BJ (cell line): ENCODE measurements around the gene RNU6-9. TPM values are rescaled to one million over a fixed set of nuclear protein-coding genes. Genes with fewer than 3 reads are reported as not detected.

Experiments used
- CTCF ChIA-PET: fragments of 350-600 bp; formaldehyde crosslinking; extraction: SDS; loops from one replicate; lab custom pipeline; 2021; ENCODE audit warnings: antibody characterized with exemption, inconsistent platforms; lab: Yijun Ruan, JAX
- POLR2A ChIA-PET: fragments of 300-600 bp; sonication (Branson Sonifier 250); formaldehyde crosslinking; extraction: SDS; loops from one replicate; lab custom pipeline; 2021; ENCODE audit warnings: antibody characterized with exemption; lab: Charles Lee
- DNase-seq: peaks from one replicate; pipeline ENCODE4 v3.0.0-alpha.2; 2011; ENCODE audit warnings: low read depth
- H3K27me3 ChIP-seq: 2 replicates; pipeline ENCODE4 v1.6.0; 2011; ENCODE audit warnings: low read length; ENCODE audit not compliant: control insufficient read depth, insufficient read depth
- H3K36me3 ChIP-seq: 2 replicates; pipeline ENCODE4 v1.5.1; 2011; ENCODE audit warnings: low read length; ENCODE audit not compliant: control insufficient read depth, insufficient read depth
- H3K4me3 ChIP-seq: 2 replicates; pipeline ENCODE4 v1.5.1; 2011; ENCODE audit warnings: low read depth, mild to moderate bottlenecking, control low read depth, low read length
- polyA plus RNA-seq: library from polyadenylated mRNA; depleted of rRNA; stranded (reverse); fragments of >200 nt; gene quantifications from 2 replicates; pipeline ENCODE4 v1.2.3, GENCODE V29; 2011
- TF ChIP-seq, protein P1 (sequence below): IDR thresholded peaks from 2 replicates; pipeline ENCODE4 v1.5.1; 2011; ENCODE audit warnings: low read depth, mild to moderate bottlenecking, control low read depth, inconsistent platforms, low read length, moderate library complexity; ENCODE audit not compliant: insufficient read depth

RNU6-9 gene
- polyA plus RNA-seq, 1 experiment: not detected

DNA sequence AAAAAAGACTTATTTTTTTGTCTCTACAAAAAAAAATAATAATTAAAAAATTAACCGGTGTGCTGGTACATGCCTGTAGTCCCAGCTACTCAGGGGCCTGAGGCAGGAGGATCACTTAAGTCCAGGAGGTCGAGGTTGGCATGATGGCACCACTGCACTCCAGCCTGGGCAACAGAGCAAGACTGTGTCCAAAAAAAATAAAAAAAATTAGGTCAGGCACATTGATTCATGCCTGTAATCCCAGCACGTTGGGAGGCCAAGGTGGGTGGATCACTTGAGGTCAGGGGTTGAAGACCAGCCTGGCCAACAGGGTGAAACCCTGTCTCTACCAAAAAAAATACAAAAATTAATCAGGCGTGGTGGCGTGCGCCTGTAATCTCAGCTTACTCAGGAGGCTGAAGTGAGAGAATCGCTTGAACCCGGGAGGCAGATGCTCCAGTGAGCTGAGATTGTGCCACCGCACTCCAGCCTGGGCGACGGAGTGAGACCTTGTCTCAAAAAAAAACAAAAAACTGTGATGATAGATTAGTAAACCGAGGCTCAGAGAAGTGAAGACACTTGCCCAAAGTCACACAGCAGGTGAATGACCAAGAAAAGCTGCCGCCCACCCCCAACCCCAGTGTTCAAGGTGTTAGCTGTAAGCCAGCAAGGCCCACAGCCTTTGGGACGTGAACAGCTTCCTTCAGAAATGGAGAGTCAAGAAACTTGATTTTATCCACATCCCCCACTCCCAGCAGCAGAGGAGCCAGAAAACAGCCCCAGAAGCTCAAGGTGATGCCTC, 9.4 kb downstream of the RNU6-9 start:
- TF ChIP-seq, protein P1, sequence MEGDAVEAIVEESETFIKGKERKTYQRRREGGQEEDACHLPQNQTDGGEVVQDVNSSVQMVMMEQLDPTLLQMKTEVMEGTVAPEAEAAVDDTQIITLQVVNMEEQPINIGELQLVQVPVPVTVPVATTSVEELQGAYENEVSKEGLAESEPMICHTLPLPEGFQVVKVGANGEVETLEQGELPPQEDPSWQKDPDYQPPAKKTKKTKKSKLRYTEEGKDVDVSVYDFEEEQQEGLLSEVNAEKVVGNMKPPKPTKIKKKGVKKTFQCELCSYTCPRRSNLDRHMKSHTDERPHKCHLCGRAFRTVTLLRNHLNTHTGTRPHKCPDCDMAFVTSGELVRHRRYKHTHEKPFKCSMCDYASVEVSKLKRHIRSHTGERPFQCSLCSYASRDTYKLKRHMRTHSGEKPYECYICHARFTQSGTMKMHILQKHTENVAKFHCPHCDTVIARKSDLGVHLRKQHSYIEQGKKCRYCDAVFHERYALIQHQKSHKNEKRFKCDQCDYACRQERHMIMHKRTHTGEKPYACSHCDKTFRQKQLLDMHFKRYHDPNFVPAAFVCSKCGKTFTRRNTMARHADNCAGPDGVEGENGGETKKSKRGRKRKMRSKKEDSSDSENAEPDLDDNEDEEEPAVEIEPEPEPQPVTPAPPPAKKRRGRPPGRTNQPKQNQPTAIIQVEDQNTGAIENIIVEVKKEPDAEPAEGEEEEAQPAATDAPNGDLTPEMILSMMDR: no peak
- H3K27me3 ChIP-seq: no peaks in the 10 kb centered on the region
- CTCF ChIA-PET: interaction anchor here (0.9 to 1.2 kb wide), 2 partner anchors 38 to 342 kb away, joined by 3 read pairs; no protein-coding TSS in a partner anchor
- POLR2A ChIA-PET: no interaction called here
- peaks cover 21% of the 10 kb centered on the region for H3K36me3 ChIP-seq
- DNase-seq: no peak
- H3K4me3 ChIP-seq: no peak overlapping the region

DNA sequence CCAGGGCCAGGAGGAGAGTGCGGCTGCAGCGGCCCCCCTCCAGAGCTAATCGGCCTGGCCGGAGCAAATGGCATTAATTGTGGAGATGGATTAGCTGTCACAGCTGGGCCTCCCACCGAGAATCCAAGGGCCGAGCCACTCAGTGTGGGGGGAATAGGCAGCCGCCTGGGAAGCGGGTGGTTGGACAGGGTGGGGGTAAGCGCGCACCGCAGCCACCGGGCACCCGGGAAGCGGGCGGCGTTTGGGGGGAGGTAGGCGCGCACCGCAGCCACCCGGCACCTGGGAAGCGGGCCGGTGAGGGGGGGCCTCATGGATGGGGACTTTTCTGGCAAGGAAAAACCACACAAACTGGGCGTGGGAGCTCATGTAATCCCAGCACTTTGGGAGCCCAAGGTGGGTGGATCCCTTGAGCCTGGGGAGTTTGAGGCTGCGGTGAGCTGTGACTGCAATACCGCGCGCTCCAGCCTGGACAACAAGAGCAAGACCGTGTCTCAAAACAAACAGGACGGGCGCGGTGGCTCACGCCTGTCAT, 10.0 kb downstream of the RNU6-9 start:
- Histone ChIP-seq H3K36me3 (peaks cover 21% of the 10 kb centered on the region), H3K4me3 (no peak overlapping the region), H3K27me3 (no peaks in the 10 kb centered on the region)
- TF ChIP-seq, protein P1: no peak
- ChIA-PET POLR2A (no interaction called here), CTCF (interaction anchor here (0.9 to 1.2 kb wide), 2 partner anchors 39 to 341 kb away, joined by 3 read pairs; no protein-coding TSS in a partner anchor)
- DNase-seq: no peak

DNA sequence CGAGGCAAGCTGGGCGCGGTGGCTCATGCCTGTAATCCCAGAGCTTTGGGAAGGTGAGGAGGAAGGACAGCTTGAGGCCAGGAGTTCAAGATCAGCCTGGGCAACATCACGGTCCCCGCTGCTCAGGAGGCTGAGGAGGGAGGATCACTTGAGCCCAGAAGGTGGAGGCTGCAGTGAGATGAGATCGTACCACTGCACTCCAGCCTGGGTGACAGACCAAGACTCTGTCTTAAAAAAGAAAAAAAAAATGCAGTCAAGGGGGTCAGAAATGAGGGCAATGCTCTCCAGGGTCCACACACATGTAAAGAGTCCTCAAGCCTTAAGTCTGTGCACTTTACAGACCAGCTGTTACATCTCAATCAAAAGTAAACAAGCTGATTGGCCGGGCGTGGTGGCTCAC, 11.3 kb downstream of the RNU6-9 start:
- no peaks in the 10 kb centered on the region for H3K27me3 ChIP-seq
- H3K36me3 ChIP-seq: peaks cover 13% of the 10 kb centered on the region
- POLR2A ChIA-PET: no interaction called here
- TF ChIP-seq, protein P1: no peak
- no peak overlapping the region for H3K4me3 ChIP-seq
- CTCF ChIA-PET: no interaction called here
- DNase-seq: no peak

DNA sequence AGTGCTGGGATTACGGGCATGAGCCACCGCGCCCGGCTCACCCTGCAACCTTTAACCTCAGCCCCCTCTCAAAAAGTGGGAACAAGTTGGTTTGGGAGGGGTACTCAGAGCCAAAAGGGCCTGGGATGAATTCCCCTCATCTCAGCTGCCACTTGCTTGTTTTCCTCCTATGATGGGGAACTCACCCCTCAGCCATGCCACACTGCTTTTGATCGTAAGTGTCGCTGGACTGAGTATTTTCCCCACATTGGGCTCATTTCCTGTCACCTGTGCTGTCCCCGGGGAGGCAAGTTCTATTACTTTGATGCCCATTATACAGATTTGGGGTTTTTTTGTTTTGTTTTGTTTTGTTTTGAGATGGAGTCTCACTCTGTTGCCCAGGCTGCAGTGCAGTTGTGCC, 13.2 kb downstream of the RNU6-9 start:
- ChIA-PET POLR2A (no interaction called here), CTCF (interaction anchor here (0.5 to 2.1 kb wide), 2 partner anchors 10 to 13 kb away, joined by 3 to 6 read pairs; partner anchors contain the start of genes MED16 and RNU6-9)
- H3K27me3 ChIP-seq: no peaks in the 10 kb centered on the region
- peaks cover 4% of the 10 kb centered on the region; the same call in 1 of the 2 replicates for H3K36me3 ChIP-seq
- H3K4me3 ChIP-seq: no peak overlapping the region
- TF ChIP-seq, protein P1: no peak
- DNase-seq: no peak

DNA sequence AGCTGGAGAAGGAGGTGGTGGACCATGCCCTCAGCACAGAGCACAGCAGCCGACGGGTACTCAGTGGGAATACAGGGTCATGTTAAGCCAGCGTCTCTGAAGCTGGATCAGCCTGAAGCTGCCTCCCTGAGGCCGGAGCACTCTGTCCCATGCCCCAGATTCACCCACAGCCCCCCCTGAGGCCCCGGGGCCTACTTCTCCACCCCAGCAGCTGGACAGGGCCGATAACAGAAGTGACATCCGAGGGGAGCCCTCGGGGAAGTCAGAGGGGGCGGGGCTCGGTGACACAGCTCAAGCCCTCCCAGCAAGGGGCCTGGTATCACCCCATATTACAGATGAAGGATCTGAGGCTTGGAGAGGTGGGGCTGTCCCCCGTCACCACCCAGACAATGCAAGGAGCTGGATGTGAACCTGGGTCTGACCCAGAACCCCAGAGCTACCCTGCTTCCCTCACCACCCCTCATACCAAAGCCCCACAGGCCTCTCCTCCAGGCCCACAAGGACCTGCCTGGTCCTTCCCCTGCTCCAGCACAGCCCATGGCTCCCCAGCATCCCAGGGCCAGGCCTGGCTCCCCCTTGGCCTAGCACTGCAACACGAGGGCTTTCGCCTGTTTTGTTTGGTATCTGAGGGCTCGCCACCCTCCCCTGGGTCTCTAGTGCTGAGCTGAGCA, 14.0 kb downstream of the RNU6-9 start:
- Histone ChIP-seq H3K4me3 (no peak overlapping the region), H3K36me3 (0 out of 2 replicates have a peak, but pooled peaks cover 2% of the 10 kb centered on the region), H3K27me3 (no peaks in the 10 kb centered on the region)
- ChIA-PET CTCF (interaction anchor here (0.5 to 2.1 kb wide), 4 partner anchors 11 to 137 kb away, joined by 3 to 6 read pairs (median 5); partner anchors contain the start of genes MED16 and RNU6-9), POLR2A (no interaction called here)
- TF ChIP-seq, protein P1: no peak
- DNase-seq: no peak
